Esophagus muscularis mucosa (tissue), 4 donors: ENCODE data around the gene SENP6. TPM values are rescaled to one million over a fixed set of nuclear protein-coding genes. Genes with fewer than 3 reads are reported as not detected.

Experiments used
- DNase-seq: peaks from one replicate; pipeline ENCODE4 v3.0.0-alpha.2; 2017; ENCODE audit errors: extremely low spot score
- H3K27ac ChIP-seq, 4 donors: fragments of 200-600 bp; sonication (generic); replicated peaks in 1 of 4; 1 replicate in 3 of 4; 2 replicates in 1 of 4; pipeline ENCODE4 v1.5.1; 2016 to 2019; ENCODE audit warnings: mild to moderate bottlenecking in 1 of 4
- H3K27me3 ChIP-seq, 4 donors: fragments of 200-600 bp; sonication (generic); one replicate each; pipeline versions ENCODE4 v1.5.1 to v1.6.0; 2016 to 2019
- H3K36me3 ChIP-seq, 4 donors: fragments of 200-600 bp; sonication (generic); one replicate each; pipeline ENCODE4 v1.5.1; 2016 to 2019
- H3K4me1 ChIP-seq, 4 donors: fragments of 200-600 bp; sonication (generic); one replicate each; pipeline ENCODE4 v1.5.1; 2016 to 2019
- H3K4me3 ChIP-seq, 4 donors: fragments of 200-600 bp; sonication (generic); 1 replicate in 2 of 4; 2 replicates in 2 of 4; pipeline ENCODE4 v1.5.1; 2016 to 2019; ENCODE audit warnings: mild to moderate bottlenecking in 4 of 4, moderate library complexity in 1 of 4
- H3K9me3 ChIP-seq, 4 donors: fragments of 200-600 bp; sonication (generic); 1 replicate in 3 of 4; 2 replicates in 1 of 4; pipeline ENCODE4 v1.5.1; 2016 to 2019
- CTCF ChIP-seq, 3 experiments: fragments of 200-600 bp in 2 of 3; fragments of 450-650 bp in 1 of 3; sonication (generic) in 2 of 3; IDR thresholded peaks; one replicate each; pipeline ENCODE4 v1.5.1; 2017 to 2019; ENCODE audit warnings: antibody characterized with exemption in 3 of 3, mild to moderate bottlenecking in 2 of 3, moderate library complexity in 1 of 3
- EP300 ChIP-seq: sonication (generic); formaldehyde crosslinking; IDR thresholded peaks from one replicate; pipeline ENCODE4 v1.6.1; 2017; ENCODE audit warnings: antibody characterized with exemption
- POLR2A ChIP-seq: fragments of 450-650 bp; IDR thresholded peaks from one replicate; pipeline ENCODE4 v1.6.1; 2017; ENCODE audit warnings: antibody characterized with exemption, moderate library complexity, mild to moderate bottlenecking, low read depth
- POLR2AphosphoS5 ChIP-seq, 2 donors: sonication (generic); formaldehyde crosslinking; IDR thresholded peaks; one replicate each; pipeline ENCODE4 v1.6.1; 2017; ENCODE audit warnings: antibody characterized with exemption in 2 of 2
- WGBS: methylation state at CpG from one replicate; pipeline ENCODE4 v1.1.5; 2018; 5-methylcytosine and 5-hydroxymethylcytosine counted together
- intact Hi-C: fragments of 100-400 bp; cut with DNase I; formaldehyde crosslinking; loops from one replicate; pipeline ENCODE4 v1.15.1; 2023
- total RNA-seq, 4 donors: library from RNA; depleted of rRNA; stranded (reverse); fragments of >200 nt; gene quantifications; one replicate each; pipeline versions ENCODE4 v1.1.0 to v1.2.1, GENCODE V29; 2016

The SENP6 gene
- total RNA-seq, result 100 to 1,000 TPM in 3 of 4 donors, 10 to 100 TPM in 1; 91.8 to 145 (median 107) TPM

GRCh38 chr6:75601304-75602245, at the start of gene SENP6:
Gene SENP6 (plus strand): TSS chr6:75601880. CDS start chr6:75602525, 645 bp downstream.
- Histone ChIP-seq H3K36me3 (no peaks in the 10 kb centered on the region), H3K4me3 (peak within 1 kb of the TSS; percentile 87 to 95 (median 92)), H3K27me3 (no peaks in the 10 kb centered on the region), H3K4me1 (peaks cover 15 to 68% (median 64%) of the 10 kb centered on the region in 4 donors), H3K27ac (peak within 1 kb of the TSS; percentile 96 to 100 (median 96)), H3K9me3 (no peaks in the 10 kb centered on the region)
- DNase-seq, result peak; percentile 93
- peak; percentile 78 to 89 for TF ChIP-seq POLR2AphosphoS5 (IDR thresholded peaks at IDR 0.05)
- no peak for TF ChIP-seq CTCF (IDR thresholded peaks at IDR 0.05)
- peak; percentile 48 for TF ChIP-seq POLR2A
- intact Hi-C loops, result loop anchor here (10.0 kb wide), 1 partner anchor 327 kb away; no protein-coding TSS in a partner anchor
- under 1% methylated on average over 6 of the region's 76 CpGs for WGBS

GRCh38 chr6:75556240-75556639, 45.4 kb upstream of the SENP6 start:
- TF ChIP-seq EP300, result no peak
- no peak overlapping the region for H3K4me3 ChIP-seq
- intact Hi-C loops, result no loop called here
- no peaks in the 10 kb centered on the region for H3K36me3 ChIP-seq
- DNase-seq, result no peak
- no peak overlapping the region for H3K27ac ChIP-seq
- no peaks in the 10 kb centered on the region for H3K9me3 ChIP-seq
- H3K27me3 ChIP-seq, result no peaks in the 10 kb centered on the region
- 67% methylated on average over 5 of the region's 5 CpGs for WGBS
- H3K4me1 ChIP-seq, result no peaks in the 10 kb centered on the region

GRCh38 chr6:75557068-75557467, 44.6 kb upstream of the SENP6 start:
- WGBS, result 92% methylated on average over 1 of the region's 1 CpG
- intact Hi-C loops, result no loop called here

GRCh38 chr6:75563032-75563431, 38.6 kb upstream of the SENP6 start:
- H3K4me1 ChIP-seq, result no peaks in the 10 kb centered on the region
- no peak for TF ChIP-seq POLR2AphosphoS5 (IDR thresholded peaks at IDR 0.05)
- no peak for TF ChIP-seq EP300
- peak in 1 of 3 experiments; percentile 25 for TF ChIP-seq CTCF (IDR thresholded peaks at IDR 0.05)
- H3K36me3 ChIP-seq, result no peaks in the 10 kb centered on the region
- no peak for DNase-seq
- H3K9me3 ChIP-seq, result peaks cover 0 to 13% (median 0%) of the 10 kb centered on the region in 4 donors
- no peak overlapping the region for H3K27ac ChIP-seq
- WGBS, result 44% methylated on average over 1 of the region's 1 CpG
- no peaks in the 10 kb centered on the region for H3K27me3 ChIP-seq
- intact Hi-C loops, result no loop called here
- no peak overlapping the region for H3K4me3 ChIP-seq

More at GRCh38 chr6:75557068-75557467, 44.6 kb upstream of the SENP6 start:
- no peaks in the 10 kb centered on the region for H3K27me3 ChIP-seq
- H3K4me3 ChIP-seq, result no peak overlapping the region
- DNase-seq, result no peak
- TF ChIP-seq POLR2A (no peak), EP300 (no peak), POLR2AphosphoS5 (IDR thresholded peaks at IDR 0.05) (no peak), CTCF (IDR thresholded peaks at IDR 0.05) (no peak)
- no peaks in the 10 kb centered on the region for H3K9me3 ChIP-seq
- H3K27ac ChIP-seq, result no peak overlapping the region
- no peaks in the 10 kb centered on the region for H3K36me3 ChIP-seq
- no peaks in the 10 kb centered on the region for H3K4me1 ChIP-seq

GRCh38 chr6:75566137-75566767, 35.4 kb upstream of the SENP6 start:
- 100% methylated on average over 2 of the region's 2 CpGs for WGBS
- Histone ChIP-seq H3K9me3 (peaks cover 0 to 13% (median 0%) of the 10 kb centered on the region in 4 donors), H3K36me3 (no peaks in the 10 kb centered on the region), H3K27ac (no peak overlapping the region), H3K27me3 (no peaks in the 10 kb centered on the region), H3K4me1 (no peaks in the 10 kb centered on the region), H3K4me3 (no peak overlapping the region)
- intact Hi-C loops, result no loop called here
- DNase-seq, result no peak
- TF ChIP-seq CTCF (IDR thresholded peaks at IDR 0.05) (no peak), EP300 (no peak), POLR2A (no peak), POLR2AphosphoS5 (IDR thresholded peaks at IDR 0.05) (no peak)
